PC-3 (cell line): ENCODE measurements around the gene ADAM19. TPM values are rescaled to one million over a fixed set of nuclear protein-coding genes. Genes with fewer than 3 reads are reported as not detected.

Experiments used
- ATAC-seq: fragments of 200-7000 bp; cut with Tn5 transposase; 2 replicates; pipeline ENCODE4 v1.9.1; 2020; ENCODE audit warnings: mild to moderate bottlenecking, moderate library complexity
- BruUV-seq: library from RNA; stranded (reverse); fragments of 400-500 nt; replicated peaks from 2 replicates; lab custom pipeline; 2021; lab: Mats Ljungman, UMichigan
- CTCF ChIA-PET: fragments of 300-600 bp; sonication (Branson Sonifier 250); formaldehyde crosslinking; loops from one replicate; lab custom pipeline; 2022; ENCODE audit warnings: antibody characterized with exemption; lab: Charles Lee
- POLR2A ChIA-PET: fragments of 300-600 bp; sonication (Branson Sonifier 250); formaldehyde crosslinking; loops from one replicate; lab custom pipeline; 2022; ENCODE audit warnings: antibody characterized with exemption; ENCODE audit not compliant: unreplicated experiment; lab: Charles Lee
- DNase-seq: peaks from one replicate; pipeline ENCODE4 v3.0.0-alpha.2; 2015
- H2AFZ ChIP-seq: fragments of 300-600 bp; sonication (generic); 2 replicates; pipeline ENCODE4 v1.6.0; 2016; ENCODE audit warnings: antibody characterized with exemption, low read length
- H3F3A ChIP-seq: fragments of 300-600 bp; sonication (generic); one replicate; pipeline ENCODE4 v1.6.0; 2017; ENCODE audit warnings: antibody characterized with exemption, low read length, control low read depth, mild to moderate bottlenecking; ENCODE audit not compliant: unreplicated experiment
- H3K27ac ChIP-seq: fragments of 300-600 bp; sonication (generic); 2 replicates; pipeline ENCODE4 v1.5.1; 2016; ENCODE audit warnings: mild to moderate bottlenecking, low read length
- H3K27me3 ChIP-seq: fragments of 300-600 bp; sonication (generic); 2 replicates; pipeline ENCODE4 v1.6.1; 2016; ENCODE audit warnings: low read length, mixed read lengths
- H3K36me3 ChIP-seq: fragments of 300-600 bp; sonication (generic); 2 replicates; pipeline ENCODE4 v1.6.1; 2016; ENCODE audit warnings: low read depth, mixed run types, low read length, mixed read lengths
- H3K4me1 ChIP-seq: fragments of 300-600 bp; sonication (generic); 2 replicates; pipeline ENCODE4 v1.5.1; 2016; ENCODE audit warnings: low read length; ENCODE audit not compliant: insufficient read depth
- H3K4me2 ChIP-seq: fragments of 300-600 bp; sonication (generic); 2 replicates; pipeline ENCODE4 v1.6.0; 2016; ENCODE audit warnings: low read length
- H3K4me3 ChIP-seq: fragments of 300-600 bp; sonication (generic); 2 replicates; pipeline ENCODE4 v1.5.1; 2016; ENCODE audit warnings: mild to moderate bottlenecking, low read length, mixed read lengths
- H3K79me2 ChIP-seq: fragments of 300-600 bp; sonication (generic); 2 replicates; pipeline ENCODE4 v1.6.1; 2017; ENCODE audit warnings: low read length, mixed read lengths
- H3K9ac ChIP-seq: fragments of 300-600 bp; sonication (generic); 2 replicates; pipeline ENCODE4 v1.6.0; 2016; ENCODE audit warnings: mild to moderate bottlenecking, low read length
- H3K9me2 ChIP-seq: fragments of 300-600 bp; sonication (generic); replicated peaks from 2 replicates; pipeline ENCODE4 v1.6.1; 2016; ENCODE audit warnings: mixed run types, low read length, mixed read lengths
- H3K9me3 ChIP-seq: fragments of 300-600 bp; sonication (generic); 2 replicates; pipeline ENCODE4 v1.6.1; 2016; ENCODE audit warnings: low read length, mixed read lengths
- H4K20me1 ChIP-seq: fragments of 300-600 bp; sonication (generic); 2 replicates; pipeline ENCODE4 v1.6.1; 2016; ENCODE audit warnings: low read length, mixed read lengths
- EZH2 ChIP-seq: fragments of 300-600 bp; sonication (generic); IDR thresholded peaks from one replicate; pipeline ENCODE4 v1.6.1; 2017; ENCODE audit warnings: antibody characterized with exemption, mild to moderate bottlenecking, low read length; ENCODE audit not compliant: unreplicated experiment
- EZH2phosphoT487 ChIP-seq: fragments of 300-600 bp; sonication (generic); IDR thresholded peaks from 2 replicates; pipeline ENCODE4 v1.6.1; 2018; ENCODE audit warnings: mild to moderate bottlenecking, antibody characterized with exemption, low read length, borderline replicate concordance
- intact Hi-C: fragments of 100-400 bp; cut with micrococcal nuclease; formaldehyde crosslinking; loops from 2 replicates; pipeline ENCODE4 v1.9.0; 2023
- total RNA-seq: library from RNA; depleted of rRNA; stranded (reverse); fragments of >200 nt; gene quantifications from 2 replicates; pipeline ENCODE4 v1.2.3, GENCODE V29; 2014
- TF ChIP-seq, protein P1 (sequence below): fragments of 300-600 bp; sonication (generic); conservative IDR thresholded peaks from 2 replicates; pipeline ENCODE4 v1.5.1; 2017; ENCODE audit warnings: antibody characterized with exemption, low read depth, mild to moderate bottlenecking, low read length

Gene ADAM19
- total RNA-seq, 1 experiment from 2014 or later, result 115 TPM

DNA sequence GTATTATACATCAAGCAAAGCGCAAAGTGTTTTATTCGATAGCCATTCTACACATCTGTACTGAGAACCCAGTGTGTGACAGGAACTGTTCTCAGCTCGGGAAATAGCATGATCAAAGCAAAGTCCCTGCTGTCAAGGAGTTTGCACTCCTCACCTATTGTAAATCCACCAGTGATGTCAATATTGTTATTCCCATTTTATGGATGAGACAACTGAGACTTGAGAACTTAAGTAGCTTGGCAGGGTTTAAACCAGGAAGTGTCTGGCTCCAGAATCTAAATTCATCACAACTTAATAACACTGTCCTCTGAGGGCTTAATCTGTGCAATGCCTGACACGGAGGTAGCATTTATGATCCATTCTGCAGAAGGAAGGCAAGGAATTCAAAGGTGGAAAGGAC, 50.7 kb downstream of the ADAM19 start:
- intact Hi-C loops, result no loop called here
- H3K4me1 ChIP-seq, result no peaks in the 10 kb centered on the region
- no peak overlapping the region for H2AFZ ChIP-seq
- no peaks in the 10 kb centered on the region for H3F3A ChIP-seq
- TF ChIP-seq EZH2phosphoT487, result no peak
- TF ChIP-seq, protein P1, sequence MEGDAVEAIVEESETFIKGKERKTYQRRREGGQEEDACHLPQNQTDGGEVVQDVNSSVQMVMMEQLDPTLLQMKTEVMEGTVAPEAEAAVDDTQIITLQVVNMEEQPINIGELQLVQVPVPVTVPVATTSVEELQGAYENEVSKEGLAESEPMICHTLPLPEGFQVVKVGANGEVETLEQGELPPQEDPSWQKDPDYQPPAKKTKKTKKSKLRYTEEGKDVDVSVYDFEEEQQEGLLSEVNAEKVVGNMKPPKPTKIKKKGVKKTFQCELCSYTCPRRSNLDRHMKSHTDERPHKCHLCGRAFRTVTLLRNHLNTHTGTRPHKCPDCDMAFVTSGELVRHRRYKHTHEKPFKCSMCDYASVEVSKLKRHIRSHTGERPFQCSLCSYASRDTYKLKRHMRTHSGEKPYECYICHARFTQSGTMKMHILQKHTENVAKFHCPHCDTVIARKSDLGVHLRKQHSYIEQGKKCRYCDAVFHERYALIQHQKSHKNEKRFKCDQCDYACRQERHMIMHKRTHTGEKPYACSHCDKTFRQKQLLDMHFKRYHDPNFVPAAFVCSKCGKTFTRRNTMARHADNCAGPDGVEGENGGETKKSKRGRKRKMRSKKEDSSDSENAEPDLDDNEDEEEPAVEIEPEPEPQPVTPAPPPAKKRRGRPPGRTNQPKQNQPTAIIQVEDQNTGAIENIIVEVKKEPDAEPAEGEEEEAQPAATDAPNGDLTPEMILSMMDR, result no peak
- TF ChIP-seq EZH2, result no peak
- H3K27ac ChIP-seq, result no peak overlapping the region
- H3K36me3 ChIP-seq, result peaks cover 61% of the 10 kb centered on the region
- no peaks in the 10 kb centered on the region for H3K9me3 ChIP-seq
- H3K9me2 ChIP-seq, result no peaks in the 10 kb centered on the region
- no peak overlapping the region for H3K4me2 ChIP-seq
- peaks cover 31% of the 10 kb centered on the region for H3K79me2 ChIP-seq
- H4K20me1 ChIP-seq, result no peaks in the 10 kb centered on the region
- no peaks in the 10 kb centered on the region for H3K27me3 ChIP-seq
- ATAC-seq (no peak), DNase-seq (no peak)
- no peak overlapping the region for H3K9ac ChIP-seq
- no peak overlapping the region for H3K4me3 ChIP-seq
- no TSS peak for BruUV-seq
- POLR2A ChIA-PET, result no interaction called here
- CTCF ChIA-PET, result no interaction called here

DNA sequence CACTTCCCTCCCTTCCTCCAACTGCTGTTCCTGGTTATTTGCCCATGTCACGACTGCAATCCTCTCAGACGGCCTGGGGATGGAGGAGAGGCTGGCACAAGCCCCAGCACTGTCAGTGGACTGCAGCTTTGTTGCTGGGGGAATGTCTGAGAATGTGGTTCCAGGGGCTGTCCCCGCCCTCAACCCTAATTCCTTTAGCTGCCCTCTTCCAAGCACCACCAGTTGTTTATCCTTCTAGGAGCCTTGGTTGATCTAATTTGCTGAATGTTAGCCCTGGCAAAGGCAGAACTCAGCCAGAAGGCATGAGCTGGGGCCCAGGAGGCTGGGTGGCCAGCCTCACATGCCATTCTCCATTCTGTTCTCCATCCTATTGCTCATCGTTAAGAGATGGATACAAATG, 51.6 kb downstream of the ADAM19 start:
- no TSS peak for BruUV-seq
- Histone ChIP-seq H3K27me3 (no peaks in the 10 kb centered on the region), H3K9me2 (no peaks in the 10 kb centered on the region), H3K27ac (no peak overlapping the region), H3K9me3 (no peaks in the 10 kb centered on the region), H2AFZ (no peak overlapping the region), H3K36me3 (peaks cover 59% of the 10 kb centered on the region), H3K4me3 (no peak overlapping the region), H3F3A (no peaks in the 10 kb centered on the region), H3K4me1 (no peaks in the 10 kb centered on the region), H4K20me1 (no peaks in the 10 kb centered on the region), H3K4me2 (no peak overlapping the region), H3K9ac (no peak overlapping the region), H3K79me2 (peaks cover 30% of the 10 kb centered on the region)
- ATAC-seq (no peak), DNase-seq (no peak)
- ChIA-PET POLR2A (no interaction called here), CTCF (no interaction called here)
- intact Hi-C loops, result no loop called here
- TF ChIP-seq EZH2 (no peak), EZH2phosphoT487 (no peak)
- TF ChIP-seq, protein P1, result no peak

DNA sequence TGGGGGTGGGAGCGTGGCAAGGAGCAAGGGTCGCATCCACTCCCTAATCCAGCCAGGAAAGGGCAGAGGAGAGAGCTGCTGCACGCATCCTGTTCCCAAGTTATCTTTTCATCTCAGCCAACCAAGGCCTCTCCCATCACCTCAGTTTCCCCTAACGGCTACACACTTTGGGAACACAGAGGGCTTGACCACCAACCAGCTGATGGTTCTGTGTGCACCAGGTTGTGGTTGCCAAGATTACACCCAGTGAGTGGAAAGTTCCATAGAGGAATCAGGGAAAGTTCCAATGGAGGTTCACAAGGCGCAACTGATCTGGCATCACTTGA, 53.9 kb downstream of the ADAM19 start:
- H3K79me2 ChIP-seq, result peaks cover 24% of the 10 kb centered on the region; the same call in 1 of the 2 replicates
- no TSS peak for BruUV-seq

More for the DNA sequence above, 53.9 kb downstream of the ADAM19 start:
- Histone ChIP-seq H3K4me1 (peaks cover 12% of the 10 kb centered on the region), H3K4me2 (no peak overlapping the region), H3K27me3 (no peaks in the 10 kb centered on the region), H3K36me3 (peaks cover 65% of the 10 kb centered on the region), H3K9me3 (no peaks in the 10 kb centered on the region), H3K4me3 (no peak overlapping the region), H2AFZ (no peak overlapping the region), H4K20me1 (no peaks in the 10 kb centered on the region), H3K27ac (no peak overlapping the region), H3K9me2 (no peaks in the 10 kb centered on the region), H3K9ac (no peak overlapping the region), H3F3A (no peaks in the 10 kb centered on the region)
- ATAC-seq, result no peak
- DNase-seq, result no peak
- intact Hi-C loops, result no loop called here
- CTCF ChIA-PET, result no interaction called here
- no peak for TF ChIP-seq EZH2phosphoT487
- TF ChIP-seq, protein P1, result no peak
- TF ChIP-seq EZH2, result no peak
- POLR2A ChIA-PET, result no interaction called here
